ENCODE data around the gene CADPS2.

- no peak for TF ChIP-seq CTCF (IDR thresholded peaks at IDR 0.05 in 4 of 5, conservative IDR thresholded peaks at IDR 0.05 in 1 of 5)
- no peak for TF ChIP-seq POLR2A (IDR thresholded peaks at IDR 0.05)
These were observed 431.3 kb downstream of the CADPS2 start for GRCh38 chr7:122454776-122455507.
